Measurements from ENCODE around the gene CHRM2. TPM values are rescaled to one million over a fixed set of nuclear protein-coding genes. Genes with fewer than 3 reads are reported as not detected.
A peak's percentile ranks its signal among the peaks of the same experiment; 100 is the strongest.
"Not testable (repeated sequence)": the region's sequence is repeated elsewhere in the genome, so short reads cannot be mapped to it uniquely, and the experiment has no call there.

Gene CHRM2
- total RNA-seq (2014; rRNA removed; shearing (Covaris generic)): not detected in 2 replicates
- not detected in 2 replicates for polyA plus RNA-seq (2014; cell fraction: nucleus; rRNA removed)

GRCh38 chr7:136868496-136869000 is at the start of gene CHRM2:
Gene CHRM2 (plus strand): TSS chr7:136868652. CDS start chr7:137014866, 146,214 bp downstream.
- DNase-seq (ENCODE audit: extremely low read depth, low read depth): no peak

GRCh38 chr7:136831398-136831797 is 37.1 kb upstream of the CHRM2 start:
- not testable (repeated sequence) for DNase-seq (ENCODE audit: extremely low read depth, low read depth)

- no peak for DNase-seq (ENCODE audit: extremely low read depth, low read depth)
Measured at GRCh38 chr7:136845899-136846465, 22.5 kb upstream of the CHRM2 start.

DNA sequence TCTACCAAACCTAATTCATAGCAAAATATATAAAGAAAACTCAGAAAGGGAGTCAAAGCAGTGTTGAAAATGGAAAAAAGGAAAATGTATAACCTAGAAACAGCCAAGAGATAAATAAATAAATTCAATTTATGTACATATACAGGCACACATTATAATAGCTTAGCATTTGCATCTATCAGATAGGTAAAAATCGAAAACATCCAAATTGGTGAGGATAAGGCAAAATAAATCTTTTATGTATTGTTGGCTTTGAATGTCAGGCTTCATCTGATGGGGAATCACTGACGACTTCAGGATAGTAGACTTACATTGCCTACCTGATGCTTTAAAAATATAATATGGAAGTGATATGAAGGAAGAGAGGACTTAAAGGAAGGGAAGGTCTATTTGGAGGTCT is 20.6 kb upstream of the CHRM2 start:
- no peak for DNase-seq (ENCODE audit: extremely low read depth, low read depth)

GRCh38 chr7:136853654-136854053 is 14.8 kb upstream of the CHRM2 start:
- DNase-seq (ENCODE audit: extremely low read depth, low read depth): no peak

DNA sequence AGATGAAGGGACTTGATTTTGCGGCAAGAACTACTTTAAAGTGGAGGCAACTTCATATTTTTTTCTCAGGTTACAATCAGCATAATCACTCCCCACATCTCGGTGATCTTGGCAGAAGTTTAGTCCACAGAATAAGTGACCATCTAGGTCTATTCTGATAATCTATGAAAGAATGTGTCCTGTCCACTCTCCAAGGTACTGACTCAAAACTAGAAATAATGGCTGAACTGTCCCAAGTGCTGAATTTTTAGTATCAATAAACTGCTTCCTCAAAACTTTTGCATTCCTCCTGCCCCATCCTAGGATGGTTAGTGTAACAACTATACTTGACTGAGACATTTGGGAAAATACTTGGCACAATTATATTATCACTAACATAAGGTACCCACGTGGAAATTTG is 10.9 kb upstream of the CHRM2 start:
- DNase-seq (ENCODE audit: extremely low read depth, low read depth): peak; percentile 9

DNA sequence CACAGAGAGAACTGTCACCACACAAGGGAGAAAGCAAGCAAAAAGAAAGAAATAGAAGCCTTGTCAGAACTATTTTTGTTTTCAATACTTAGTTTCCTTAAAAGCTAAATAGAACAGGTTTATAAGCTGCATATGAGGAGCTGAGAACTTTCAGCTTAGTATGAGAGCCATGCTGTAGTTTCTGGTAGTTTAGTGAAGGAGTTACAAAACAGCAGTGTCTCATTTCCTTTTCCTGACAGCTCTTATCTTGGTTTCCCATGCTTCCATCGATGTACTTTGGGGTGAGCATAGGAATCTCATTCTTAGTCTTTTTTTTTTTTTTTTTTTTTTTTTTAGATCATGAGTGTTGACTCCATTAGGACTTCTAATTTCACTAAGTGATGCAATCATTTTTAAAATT is 8.6 kb upstream of the CHRM2 start:
- DNase-seq (ENCODE audit: extremely low read depth, low read depth): no peak

DNA sequence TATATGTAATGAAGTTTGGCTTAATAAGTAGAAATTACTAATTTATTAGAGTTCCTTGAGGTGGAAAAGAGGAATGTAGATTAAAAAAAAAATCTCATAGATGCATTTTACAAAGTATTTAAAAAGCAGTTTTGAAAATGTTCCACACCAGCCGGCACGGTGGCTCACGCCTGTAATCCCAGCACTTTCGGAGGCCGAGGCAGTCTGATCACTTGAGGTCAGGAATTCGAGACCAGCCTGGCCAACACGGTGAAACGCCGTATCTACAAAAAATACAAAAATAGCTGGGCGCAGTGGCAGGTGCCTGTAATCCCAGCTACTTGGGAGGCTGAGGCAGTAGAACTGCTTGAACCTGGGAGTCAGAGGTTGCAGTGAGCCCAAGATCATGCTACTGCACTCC is 3.2 kb upstream of the CHRM2 start:
- no peak for DNase-seq (ENCODE audit: extremely low read depth, low read depth)

DNA sequence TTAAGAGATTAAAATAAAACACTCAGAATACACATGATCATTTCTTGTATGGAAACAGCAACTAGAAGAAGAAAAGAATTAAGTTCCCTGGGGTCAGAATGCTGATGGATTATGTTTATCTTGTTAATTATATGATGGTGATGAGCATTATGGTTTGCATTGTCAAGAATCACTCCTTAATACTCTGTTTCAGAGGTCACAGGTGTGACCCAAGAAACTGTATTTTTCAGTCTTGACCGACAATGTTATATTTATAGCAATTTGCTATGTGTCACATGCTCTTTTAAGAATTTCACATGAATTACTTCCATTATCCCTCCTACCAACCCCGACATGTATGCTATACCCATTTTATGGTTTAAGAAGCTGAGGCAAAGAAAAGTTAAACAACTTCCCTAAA is 2.7 kb upstream of the CHRM2 start:
- no peak for DNase-seq (ENCODE audit: extremely low read depth, low read depth)

DNA sequence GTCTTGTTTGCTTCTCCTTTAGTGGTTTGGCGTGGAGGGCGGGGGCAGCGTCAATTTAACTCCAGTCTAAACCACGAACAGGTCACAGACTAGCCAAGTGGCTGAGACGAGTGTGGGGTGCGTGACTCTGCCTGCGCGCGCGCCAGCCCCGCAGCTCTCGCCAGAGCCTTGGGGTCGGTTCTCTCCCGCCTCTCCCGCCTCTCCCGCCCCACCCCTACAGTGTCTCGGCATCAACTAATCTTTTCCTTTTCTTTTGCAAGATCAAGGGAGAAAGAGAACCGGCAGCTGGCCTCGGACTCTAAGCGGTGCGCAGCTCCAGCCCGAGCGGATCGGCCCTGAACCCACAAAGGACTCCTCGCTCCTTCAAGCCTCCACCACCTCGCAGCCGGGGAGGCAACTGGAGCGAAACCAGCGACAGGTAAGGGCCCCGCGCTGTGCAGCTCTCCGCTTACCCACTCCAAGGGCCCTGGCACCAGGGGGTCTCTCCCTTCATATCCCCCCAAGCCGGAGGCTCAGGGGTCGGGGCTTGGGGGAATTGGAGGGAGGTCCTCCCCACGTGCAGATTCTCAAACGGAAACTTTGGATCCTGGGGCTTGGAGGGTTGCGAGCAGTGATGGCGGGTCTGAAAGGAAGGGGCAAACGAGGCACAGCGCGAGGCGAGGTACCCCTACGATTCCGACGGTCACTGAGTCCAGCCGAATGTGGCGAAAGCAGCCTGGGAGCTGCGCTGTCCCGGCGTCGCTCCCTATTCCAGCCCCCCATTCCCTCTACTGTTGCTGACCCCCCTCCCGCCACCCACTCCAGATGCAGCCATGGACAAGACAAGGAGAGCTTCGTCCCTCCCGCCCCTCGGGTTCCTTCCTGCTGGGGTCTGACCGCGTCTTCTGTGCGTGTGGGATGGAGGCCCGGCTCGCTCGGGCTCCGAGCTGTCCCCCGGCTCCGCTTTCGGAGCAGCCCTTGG is 829 bp downstream of the CHRM2 start:
- no peak for DNase-seq (ENCODE audit: extremely low read depth, low read depth)

DNA sequence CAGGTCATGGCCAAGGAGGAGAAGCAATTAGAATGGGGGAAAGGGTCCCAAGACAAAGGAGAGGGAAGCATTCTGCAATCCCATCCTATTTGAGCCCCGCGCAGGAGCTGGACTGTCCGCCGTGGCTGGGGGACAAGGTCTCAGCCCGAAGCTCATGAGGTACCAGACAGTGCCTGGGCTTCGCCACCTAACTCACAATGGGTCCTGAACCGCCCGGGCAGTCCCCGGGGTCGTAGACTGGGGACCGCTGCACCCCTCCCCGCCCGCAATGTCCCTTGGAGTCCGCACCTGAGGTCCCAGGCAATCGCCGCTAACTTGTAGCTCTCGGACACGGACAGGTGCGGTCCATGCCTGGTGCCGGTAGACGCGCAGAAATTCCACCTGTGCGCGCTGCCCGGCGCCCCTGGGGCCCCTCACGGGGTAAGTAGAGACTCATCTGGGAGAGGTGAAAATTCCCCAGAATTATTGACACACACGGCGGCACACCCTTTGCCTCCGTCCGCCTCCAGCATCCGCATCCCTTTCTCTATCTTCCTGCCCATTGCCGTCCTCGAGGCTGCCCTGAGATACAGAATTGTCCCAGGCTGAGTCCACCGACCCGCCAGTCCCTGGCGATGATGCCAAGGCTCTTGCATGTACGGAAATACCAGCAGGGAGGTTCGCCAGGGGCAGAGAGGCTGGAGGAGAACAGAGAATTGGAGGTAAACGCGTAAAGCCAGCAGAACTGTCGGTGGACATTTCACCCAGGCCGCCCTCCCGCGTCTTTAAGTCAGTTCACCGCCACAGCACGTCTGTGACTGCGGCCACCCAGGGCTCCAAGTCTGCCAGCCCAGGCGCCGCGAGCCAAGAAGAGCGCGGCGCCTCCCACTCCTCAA is 1.8 kb downstream of the CHRM2 start:
- DNase-seq (ENCODE audit: extremely low read depth, low read depth): no peak

- no peak for DNase-seq (ENCODE audit: extremely low read depth, low read depth)
Measured at GRCh38 chr7:136870866-136871487, 2.5 kb downstream of the CHRM2 start.

GRCh38 chr7:136874393-136875032 is 6.1 kb downstream of the CHRM2 start:
- peak; percentile 21 for DNase-seq (ENCODE audit: extremely low read depth, low read depth)

DNA sequence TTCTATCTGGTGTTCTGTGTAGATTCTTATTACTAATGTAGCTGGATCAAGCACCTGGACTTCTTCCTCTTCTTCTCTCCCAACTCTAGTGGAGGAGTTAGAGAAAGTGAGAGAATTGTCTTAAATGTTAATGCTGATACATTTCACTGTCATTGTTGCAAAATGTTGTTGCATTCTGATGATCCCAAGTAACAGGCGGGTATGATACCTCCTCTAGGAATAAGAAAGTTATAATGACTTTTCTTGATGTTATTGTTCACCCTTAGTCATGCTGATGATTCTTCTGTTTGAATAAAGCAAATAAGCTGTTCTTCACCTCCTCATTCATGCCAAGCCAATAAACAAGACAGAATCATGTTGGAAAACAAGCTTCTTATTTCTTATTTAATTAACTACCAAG is 9.1 kb downstream of the CHRM2 start:
- DNase-seq (ENCODE audit: extremely low read depth, low read depth): no peak

GRCh38 chr7:136877990-136878389 is 9.5 kb downstream of the CHRM2 start:
- no peak for DNase-seq (ENCODE audit: extremely low read depth, low read depth)

DNA sequence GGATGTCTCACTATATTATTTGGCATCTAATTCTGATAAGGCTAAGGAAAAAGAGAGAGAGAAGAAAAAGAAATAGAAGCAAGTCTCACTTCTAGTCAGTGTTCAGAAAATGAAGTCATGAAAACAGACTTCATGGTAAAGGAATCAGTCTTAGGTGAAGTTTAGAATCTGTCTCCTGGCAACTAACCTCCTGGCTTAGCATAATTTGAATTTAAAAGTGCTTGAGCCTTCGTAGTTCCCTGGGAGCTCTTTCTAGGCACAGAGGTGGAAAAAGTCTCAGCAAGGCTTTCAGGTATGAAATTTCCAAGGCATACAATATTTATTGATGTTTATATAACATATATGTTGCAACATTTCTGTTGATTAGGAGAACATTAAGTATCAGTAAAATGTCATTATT is 10.4 kb downstream of the CHRM2 start:
- DNase-seq (ENCODE audit: extremely low read depth, low read depth): no peak

- DNase-seq (ENCODE audit: extremely low read depth, low read depth): no peak
Measured at GRCh38 chr7:136883046-136883445, 14.6 kb downstream of the CHRM2 start.

- DNase-seq (ENCODE audit: extremely low read depth, low read depth): peak; percentile 18
Measured at GRCh38 chr7:136884492-136884891, 16.0 kb downstream of the CHRM2 start.

GRCh38 chr7:136887317-136887716 is 18.9 kb downstream of the CHRM2 start:
- no peak for DNase-seq (ENCODE audit: extremely low read depth, low read depth)

DNA sequence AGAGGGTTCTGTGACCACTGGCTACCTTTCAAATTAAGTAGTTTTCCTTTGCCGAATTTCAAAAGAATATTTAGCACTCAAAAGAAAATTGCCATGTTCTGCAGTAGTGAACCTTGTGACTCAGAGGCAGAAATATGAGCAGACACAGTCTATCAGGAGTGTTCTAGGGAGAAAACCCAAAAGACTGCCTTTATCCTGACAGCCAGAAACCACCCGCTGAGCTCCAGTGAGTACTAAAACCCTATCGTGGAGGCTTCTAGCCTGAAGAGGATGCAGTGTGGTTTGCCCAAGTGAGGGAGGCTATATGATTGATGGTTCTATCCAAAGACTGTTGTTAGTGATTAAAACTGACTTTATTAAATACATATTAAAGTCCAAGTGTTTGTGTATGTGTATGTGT is 21.9 kb downstream of the CHRM2 start:
- DNase-seq (ENCODE audit: extremely low read depth, low read depth): no peak
